ENCODE results near the gene GPSM3. TPM values are rescaled to one million over a fixed set of nuclear protein-coding genes. Genes with fewer than 3 reads are reported as not detected.

GPSM3 gene
- total and polyA plus RNA-seq, 2 donors (not counting 1 experiment from before 2014, with no cell fraction given) = 194 to 299 TPM

DNA sequence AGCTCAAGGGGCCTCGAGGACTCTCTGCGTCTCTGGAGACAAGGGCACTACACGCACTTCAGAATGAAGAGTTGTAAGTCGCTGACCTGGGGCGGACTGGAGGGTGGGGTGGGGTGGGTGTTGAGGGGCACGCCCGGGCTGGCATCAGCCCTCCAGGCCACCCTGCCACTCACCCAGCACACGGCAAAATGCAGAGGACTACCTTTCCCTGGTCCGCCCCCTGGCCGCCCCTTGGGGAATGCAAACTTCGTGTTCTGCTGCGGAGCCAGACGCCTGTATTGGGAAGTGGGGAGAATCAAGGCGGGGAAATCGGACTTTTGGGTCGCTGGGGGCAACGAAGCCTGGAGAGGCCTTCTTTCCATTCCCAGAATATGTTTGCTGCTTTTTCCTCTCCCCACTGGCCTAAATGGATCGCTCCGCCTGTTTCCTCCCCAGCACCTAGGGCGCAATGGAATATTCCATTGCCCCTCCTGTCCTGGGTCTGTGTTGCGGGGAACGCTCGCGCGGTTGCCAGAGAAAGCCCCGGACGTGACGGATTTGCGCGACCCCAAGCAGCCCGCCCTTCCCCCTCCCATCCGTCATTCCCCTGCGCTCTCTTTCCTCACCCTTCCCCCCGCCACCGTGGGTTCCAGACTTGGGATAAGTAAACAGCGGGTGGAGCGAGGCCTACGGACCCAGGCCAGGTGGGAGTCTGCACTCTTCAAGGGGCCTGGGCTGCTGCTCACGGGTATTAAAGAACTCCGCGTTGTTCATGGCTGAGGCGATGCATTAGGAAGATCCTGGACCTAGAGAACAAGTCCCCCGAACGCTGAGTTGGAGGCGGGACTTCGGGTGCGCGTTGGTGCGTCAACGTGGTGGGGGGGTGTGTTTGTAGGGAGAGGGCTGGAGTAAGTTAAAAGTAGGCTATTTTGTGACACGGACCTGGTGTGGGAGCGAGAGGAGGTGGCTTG is 38.6 kb downstream of the GPSM3 start, which contains the start of gene PPT2:
Gene PPT2, plus strand, starts transcription at position 578 of the 950 bp plus-strand sequence. CDS start 454 bp downstream, outside the sequence.
- ChIA-PET CTCF (interaction anchor here (0.6 to 1.3 kb wide), 10 partner anchors 22 to 1194 kb away, joined by 3 to 11 read pairs (median 4); partner anchors contain the start of genes AGPAT1, FKBPL and GPSM3), POLR2A (interaction anchor here (0.6 to 1.3 kb wide), 4 partner anchors 24 to 1536 kb away, joined by 3 to 6 read pairs (median 5); partner anchors contain the start of genes MRPS18B and PBX2)
- Histone ChIP-seq H3K4me3 (ENCODE audit: control extremely low read depth in 1 of 5, extremely low read depth in 1 of 5, insufficient read depth in 1 of 5, low read depth in 2 of 5, low read length in 4 of 5) (peak within 1 kb of the TSS; percentile 59 to 75 (median 68)), H2AFZ (ENCODE audit: insufficient read depth, low read depth, low read length, poor library complexity, severe bottlenecking) (peak within 1 kb of the TSS; percentile 81), H4K20me1 (ENCODE audit: control insufficient read depth, insufficient read depth, low read length, poor library complexity, severe bottlenecking) (no peaks in the 10 kb centered on the region), H3K27me3 (replicated peaks in 1 of 4; ENCODE audit: control extremely low read depth in 1 of 4, control insufficient read depth in 3 of 4, insufficient read depth in 4 of 4, low read length in 3 of 4) (peaks cover 0 to 54% (median 19%) of the 10 kb centered on the region in 4 experiments), H3K4me1 (ENCODE audit: control insufficient read depth in 2 of 2, insufficient read depth in 2 of 2, low read length in 2 of 2) (peaks cover 27 to 34% of the 10 kb centered on the region in 2 donors), H3K36me3 (replicated peaks in 1 of 2; ENCODE audit: control extremely low read depth in 1 of 2, control insufficient read depth in 1 of 2, extremely low read depth in 1 of 2, insufficient read depth in 2 of 2, low read length in 1 of 2) (no peaks in the 10 kb centered on the region), H3K27ac (ENCODE audit: low read length in 2 of 2) (no peak within 1 kb of the TSS), H3K79me2 (ENCODE audit: control insufficient read depth, insufficient read depth, low read length) (no peaks in the 10 kb centered on the region), H3K9me3 (ENCODE audit: control extremely low read depth in 1 of 3, control insufficient read depth in 2 of 3, insufficient read depth in 1 of 3, low read length in 2 of 3) (peaks cover 0 to 12% (median under 1%) of the 10 kb centered on the region in 3 donors), H3K9ac (ENCODE audit: low read length) (peak within 1 kb of the TSS; percentile 69), H3K4me2 (replicated peaks; ENCODE audit: low read depth, low read length, poor library complexity, severe bottlenecking) (peak within 1 kb of the TSS; percentile 89)
- Mint-ChIP-seq H3K4me1 (peaks cover 48% of the 10 kb centered on the region), H3K4me3 (peak within 1 kb of the TSS; percentile 99), H3K27me3 (peaks cover 35% of the 10 kb centered on the region), H3K27ac (peak within 1 kb of the TSS; percentile 58), H3K9me3 (ENCODE audit: insufficient read depth) (no peaks in the 10 kb centered on the region)
- ATAC-seq (ENCODE audit: low read depth) = peak; percentile 32
- 2% methylated on average over 38 of the region's 52 CpGs for WGBS (ENCODE audit: insufficient coverage)
- intact Hi-C loops (cut with micrococcal nuclease) = loop anchor here (1.0 to 10.0 kb wide), 7 partner anchors 24 to 607 kb away; partner anchors contain the start of genes ATP6V1G2, FKBPL, NFKBIL1 and RNF5
- no peak for TF ChIP-seq EZH2 (IDR thresholded peaks at IDR 0.05; ENCODE audit: borderline replicate concordance, insufficient read depth, low read depth, low read length, poor library complexity, severe bottlenecking)
- TF ChIP-seq, protein P1, sequence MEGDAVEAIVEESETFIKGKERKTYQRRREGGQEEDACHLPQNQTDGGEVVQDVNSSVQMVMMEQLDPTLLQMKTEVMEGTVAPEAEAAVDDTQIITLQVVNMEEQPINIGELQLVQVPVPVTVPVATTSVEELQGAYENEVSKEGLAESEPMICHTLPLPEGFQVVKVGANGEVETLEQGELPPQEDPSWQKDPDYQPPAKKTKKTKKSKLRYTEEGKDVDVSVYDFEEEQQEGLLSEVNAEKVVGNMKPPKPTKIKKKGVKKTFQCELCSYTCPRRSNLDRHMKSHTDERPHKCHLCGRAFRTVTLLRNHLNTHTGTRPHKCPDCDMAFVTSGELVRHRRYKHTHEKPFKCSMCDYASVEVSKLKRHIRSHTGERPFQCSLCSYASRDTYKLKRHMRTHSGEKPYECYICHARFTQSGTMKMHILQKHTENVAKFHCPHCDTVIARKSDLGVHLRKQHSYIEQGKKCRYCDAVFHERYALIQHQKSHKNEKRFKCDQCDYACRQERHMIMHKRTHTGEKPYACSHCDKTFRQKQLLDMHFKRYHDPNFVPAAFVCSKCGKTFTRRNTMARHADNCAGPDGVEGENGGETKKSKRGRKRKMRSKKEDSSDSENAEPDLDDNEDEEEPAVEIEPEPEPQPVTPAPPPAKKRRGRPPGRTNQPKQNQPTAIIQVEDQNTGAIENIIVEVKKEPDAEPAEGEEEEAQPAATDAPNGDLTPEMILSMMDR (IDR thresholded peaks at IDR 0.05) = no peak
- DNase-seq = peak; percentile 65

Measured in B cell (primary cell).